ENCODE measurements around the gene ZSWIM8.

Gene ZSWIM8

DNA sequence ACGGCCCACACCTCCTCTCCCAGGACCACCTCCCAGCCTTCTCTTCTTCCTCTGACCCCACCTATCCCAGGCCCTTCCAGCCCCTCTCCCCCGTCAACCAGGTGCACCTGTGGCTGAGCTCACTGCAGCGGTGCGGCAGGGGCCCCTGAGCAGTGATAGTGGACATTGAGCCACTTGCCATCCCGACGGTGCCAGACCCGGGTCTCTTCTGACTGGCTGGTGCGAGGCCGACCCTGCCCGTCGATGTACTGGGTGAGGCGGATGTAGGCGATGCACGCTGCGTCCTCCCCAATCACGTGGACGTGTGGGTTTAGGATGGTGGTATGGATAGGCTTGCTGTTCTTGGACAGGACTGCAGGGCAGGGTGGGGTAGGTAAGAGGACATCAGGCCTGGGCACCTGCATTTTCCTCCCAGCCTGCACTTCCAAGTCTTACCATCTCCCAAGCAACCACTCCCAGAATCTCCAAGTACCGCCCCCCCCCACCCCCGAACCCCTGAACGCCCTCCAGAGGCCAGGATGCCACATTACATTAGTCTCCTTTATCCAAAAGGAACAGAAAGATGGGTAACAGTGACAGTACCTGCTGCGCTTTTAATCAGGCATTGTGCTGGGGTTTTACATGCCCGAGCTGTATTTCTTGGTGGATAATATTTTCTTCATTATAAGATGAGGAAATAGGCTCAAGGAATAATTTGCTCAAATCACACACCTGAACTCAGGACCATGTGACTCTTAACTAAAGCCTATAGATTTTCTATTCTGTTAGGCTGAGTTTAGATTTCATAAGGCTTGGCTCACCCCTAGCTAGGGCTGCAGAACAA lies 29.7 kb downstream of the ZSWIM8 start:
- DNase-seq (ENCODE audit: low read depth, low spot score): no peak
- in situ Hi-C loops (cut with HindIII; ENCODE audit: low sequenced_read_pairs): no loop called here
- no peak overlapping the region for H3K4me3 ChIP-seq (ENCODE audit: low read depth, low read length)
- TF ChIP-seq, protein P1, sequence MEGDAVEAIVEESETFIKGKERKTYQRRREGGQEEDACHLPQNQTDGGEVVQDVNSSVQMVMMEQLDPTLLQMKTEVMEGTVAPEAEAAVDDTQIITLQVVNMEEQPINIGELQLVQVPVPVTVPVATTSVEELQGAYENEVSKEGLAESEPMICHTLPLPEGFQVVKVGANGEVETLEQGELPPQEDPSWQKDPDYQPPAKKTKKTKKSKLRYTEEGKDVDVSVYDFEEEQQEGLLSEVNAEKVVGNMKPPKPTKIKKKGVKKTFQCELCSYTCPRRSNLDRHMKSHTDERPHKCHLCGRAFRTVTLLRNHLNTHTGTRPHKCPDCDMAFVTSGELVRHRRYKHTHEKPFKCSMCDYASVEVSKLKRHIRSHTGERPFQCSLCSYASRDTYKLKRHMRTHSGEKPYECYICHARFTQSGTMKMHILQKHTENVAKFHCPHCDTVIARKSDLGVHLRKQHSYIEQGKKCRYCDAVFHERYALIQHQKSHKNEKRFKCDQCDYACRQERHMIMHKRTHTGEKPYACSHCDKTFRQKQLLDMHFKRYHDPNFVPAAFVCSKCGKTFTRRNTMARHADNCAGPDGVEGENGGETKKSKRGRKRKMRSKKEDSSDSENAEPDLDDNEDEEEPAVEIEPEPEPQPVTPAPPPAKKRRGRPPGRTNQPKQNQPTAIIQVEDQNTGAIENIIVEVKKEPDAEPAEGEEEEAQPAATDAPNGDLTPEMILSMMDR (IDR thresholded peaks at IDR 0.05; ENCODE audit: low read depth, low read length): peak; percentile 44

DNA sequence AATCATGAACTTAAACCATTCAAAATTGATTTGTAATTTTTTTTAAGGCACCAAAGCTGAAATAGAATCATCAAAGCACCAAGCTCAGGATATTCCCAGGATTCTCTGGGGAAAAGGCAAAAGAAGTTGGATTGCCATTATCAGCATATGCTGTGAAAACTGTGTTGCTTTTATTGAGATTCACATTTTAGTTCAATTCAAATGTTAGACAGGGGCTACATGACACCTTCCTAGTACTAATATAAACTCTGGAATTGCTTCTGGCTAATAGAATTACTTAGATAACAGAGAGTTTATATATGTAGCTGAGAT lies 30.3 kb downstream of the ZSWIM8 start:
- H3K4me3 ChIP-seq (ENCODE audit: low read depth, low read length): no peak overlapping the region
- TF ChIP-seq, protein P1 (IDR thresholded peaks at IDR 0.05; ENCODE audit: low read depth, low read length): no peak
- DNase-seq (ENCODE audit: low read depth, low spot score): no peak
- in situ Hi-C loops (cut with HindIII; ENCODE audit: low sequenced_read_pairs): no loop called here

DNA sequence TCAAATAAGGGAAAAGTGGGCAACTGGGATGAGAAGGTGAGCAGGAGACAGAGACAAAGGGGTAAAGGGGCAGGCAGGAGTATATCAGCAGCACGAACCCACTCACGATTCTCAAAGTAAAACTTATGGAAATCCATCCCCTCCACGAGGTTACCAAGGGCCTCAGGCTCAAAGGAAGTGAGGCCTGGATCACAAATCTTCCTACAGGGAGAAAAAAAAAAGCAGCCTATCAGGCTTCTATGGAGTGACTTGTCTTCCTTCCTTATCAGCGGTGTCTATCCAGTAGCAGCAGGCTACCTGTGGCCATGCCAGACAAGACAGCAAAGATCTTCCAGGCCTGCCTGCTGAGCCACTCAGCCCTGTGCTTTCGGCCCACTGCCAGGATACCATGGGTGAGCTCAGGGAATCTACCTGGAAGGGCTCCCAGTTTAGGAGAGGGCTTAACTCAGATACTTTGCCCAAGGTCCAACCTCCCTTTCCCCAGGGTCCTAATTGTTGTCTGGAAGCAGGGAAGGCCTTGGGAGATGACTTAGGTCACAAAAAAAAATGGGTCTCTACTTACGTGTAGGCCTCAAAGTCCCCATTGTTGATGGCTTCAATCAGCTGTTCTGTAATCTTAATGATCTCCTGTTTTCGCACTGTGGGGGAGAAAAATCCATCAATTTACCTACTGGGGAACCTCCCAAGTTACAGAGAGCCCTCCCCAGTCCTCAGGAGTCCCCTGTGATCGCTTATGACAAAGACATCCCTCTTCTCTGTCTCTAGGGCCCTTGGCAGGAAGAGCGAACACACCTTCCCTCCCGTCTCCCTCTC lies 31.7 kb downstream of the ZSWIM8 start:
- TF ChIP-seq, protein P1 (IDR thresholded peaks at IDR 0.05; ENCODE audit: low read depth, low read length): no peak
- DNase-seq (ENCODE audit: low read depth, low spot score): no peak
- in situ Hi-C loops (cut with HindIII; ENCODE audit: low sequenced_read_pairs): no loop called here
- H3K4me3 ChIP-seq (ENCODE audit: low read depth, low read length): no peak overlapping the region

DNA sequence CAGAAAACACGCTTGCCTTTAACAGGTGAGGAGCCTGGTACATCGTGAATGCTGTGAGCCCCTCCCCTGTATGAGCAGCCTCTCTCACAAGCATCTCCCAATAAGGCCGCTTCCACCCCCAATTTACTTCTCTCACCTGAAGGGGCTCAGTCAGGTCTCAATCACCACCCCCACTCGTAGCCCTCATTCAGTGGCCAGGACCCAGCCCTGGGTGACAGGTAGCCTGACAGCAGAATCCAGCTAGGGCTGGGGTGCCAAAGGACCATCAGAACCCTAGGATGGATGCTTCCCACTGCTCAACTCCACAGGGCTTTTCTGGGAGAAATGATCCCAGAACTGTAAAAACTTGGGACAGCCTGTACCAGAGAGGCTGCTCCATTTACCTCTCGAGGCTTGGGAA lies 32.4 kb downstream of the ZSWIM8 start:
- in situ Hi-C loops (cut with HindIII; ENCODE audit: low sequenced_read_pairs): no loop called here
- no peak overlapping the region for H3K4me3 ChIP-seq (ENCODE audit: low read depth, low read length)
- TF ChIP-seq, protein P1 (IDR thresholded peaks at IDR 0.05; ENCODE audit: low read depth, low read length): no peak
- DNase-seq (ENCODE audit: low read depth, low spot score): no peak

DNA sequence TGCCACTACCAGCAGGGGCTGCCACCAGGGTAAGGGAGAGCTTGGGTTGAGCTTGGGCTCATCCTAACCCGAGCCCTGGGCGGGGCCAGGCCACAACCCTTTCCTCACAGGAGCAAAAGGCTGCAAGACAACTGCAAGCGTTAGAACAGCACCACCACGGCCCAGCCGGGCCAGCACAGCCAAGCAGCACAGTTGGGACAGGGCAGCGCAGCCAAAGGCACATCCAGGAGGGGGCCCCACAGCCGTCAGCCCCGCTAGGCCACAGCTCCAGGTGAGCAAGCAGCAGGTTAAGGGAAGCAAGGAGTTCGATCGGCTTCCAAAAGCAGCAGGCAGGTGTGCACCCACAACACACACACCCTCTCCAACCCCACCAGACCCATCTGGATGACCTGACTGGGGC lies 33.0 kb downstream of the ZSWIM8 start:
- in situ Hi-C loops (cut with HindIII; ENCODE audit: low sequenced_read_pairs): no loop called here

DNA sequence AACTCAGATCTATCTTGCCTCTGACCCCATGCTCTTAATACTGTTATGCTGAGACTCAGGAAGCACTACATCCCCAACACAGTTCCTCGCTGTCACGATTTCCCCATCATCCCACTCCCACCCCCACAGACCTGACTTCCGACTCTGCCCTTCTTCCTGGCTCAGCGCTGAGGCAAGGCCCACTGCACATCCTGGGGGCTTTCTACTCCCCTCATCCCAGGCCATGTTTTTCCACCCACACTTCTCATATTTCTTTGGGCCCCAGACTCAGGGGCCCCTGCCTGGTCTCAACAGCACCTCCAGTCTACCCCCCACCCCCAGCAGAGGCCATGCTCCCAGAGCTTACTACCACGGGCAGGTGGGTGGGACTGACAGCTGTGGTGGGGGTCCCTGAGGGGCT lies 33.7 kb downstream of the ZSWIM8 start:
- no peak overlapping the region for H3K4me3 ChIP-seq (ENCODE audit: low read depth, low read length)
- TF ChIP-seq, protein P1 (IDR thresholded peaks at IDR 0.05; ENCODE audit: low read depth, low read length): no peak
- DNase-seq (ENCODE audit: low read depth, low spot score): no peak
- in situ Hi-C loops (cut with HindIII; ENCODE audit: low sequenced_read_pairs): no loop called here

More for the DNA sequence above, 33.0 kb downstream of the ZSWIM8 start:
- DNase-seq (ENCODE audit: low read depth, low spot score): no peak
- TF ChIP-seq, protein P1 (IDR thresholded peaks at IDR 0.05; ENCODE audit: low read depth, low read length): peak; percentile 13
- H3K4me3 ChIP-seq (ENCODE audit: low read depth, low read length): no peak overlapping the region
